Hepatic stellate cell (primary cell): ENCODE measurements around the gene ST14.
"Not testable (repeated sequence)": the region's sequence is repeated elsewhere in the genome, so short reads cannot be mapped to it uniquely, and the experiment has no call there.

Experiments used
- DNase-seq: peaks from one replicate; pipeline ENCODE4 v3.0.0; 2011; ENCODE audit warnings: low spot score

ST14 gene

DNA sequence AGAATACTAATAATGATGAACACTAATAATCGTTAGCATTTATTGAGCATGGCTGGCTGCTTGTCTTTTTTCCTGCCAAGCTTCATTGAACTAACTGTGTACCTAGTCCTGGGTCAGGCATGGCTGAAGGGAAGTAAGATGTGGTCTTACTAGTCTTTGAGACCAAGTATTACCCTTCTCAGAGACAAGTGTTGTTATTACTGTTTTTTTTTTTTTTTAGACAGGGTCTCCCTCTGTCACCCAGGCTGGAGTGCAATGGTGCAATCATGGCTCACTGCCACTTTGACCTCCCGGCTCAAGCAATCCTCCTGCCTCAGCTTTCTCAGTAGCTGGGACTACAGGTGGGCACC, 4.6 kb downstream of the ST14 start:
- no peak for DNase-seq

DNA sequence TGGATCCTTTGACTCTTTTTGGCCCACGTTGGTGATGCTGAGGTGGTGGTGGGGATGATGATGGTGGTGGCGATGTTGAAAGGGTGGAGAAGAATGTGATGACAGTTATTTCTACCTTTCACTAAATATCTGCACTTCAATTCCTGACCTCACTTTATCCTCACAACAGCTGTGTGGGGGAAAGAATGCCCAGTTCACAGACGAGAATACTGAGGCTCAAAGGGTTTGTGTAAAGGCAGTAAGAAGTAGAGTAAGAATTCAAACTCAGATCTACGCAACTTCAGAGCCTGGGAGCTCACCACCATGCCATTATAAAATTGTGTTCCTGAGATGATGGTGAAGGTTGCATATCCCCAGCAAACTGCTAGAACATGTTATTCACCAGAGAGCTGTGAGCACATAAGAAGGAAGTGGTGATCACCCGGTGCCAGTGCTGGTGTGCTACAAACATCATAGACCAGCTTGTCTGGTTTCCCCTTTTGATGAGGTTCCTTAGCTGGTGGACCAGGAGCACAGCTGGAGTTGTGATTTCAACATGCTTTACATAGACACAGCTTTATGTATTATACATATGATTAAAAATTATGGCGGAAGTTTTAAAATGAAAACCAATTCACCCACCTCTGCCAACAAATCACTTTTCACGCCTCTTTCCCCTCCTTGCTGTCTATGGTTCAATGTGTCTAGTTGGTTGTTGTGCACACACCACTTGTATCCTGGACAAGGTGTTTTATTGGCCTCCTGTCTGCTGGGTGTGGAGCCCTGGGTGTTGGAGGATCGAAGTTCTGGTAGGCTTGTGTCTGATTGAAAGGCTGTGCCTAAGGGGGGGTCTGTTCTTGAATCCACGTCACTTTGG, 6.2 kb downstream of the ST14 start:
- DNase-seq = no peak

DNA sequence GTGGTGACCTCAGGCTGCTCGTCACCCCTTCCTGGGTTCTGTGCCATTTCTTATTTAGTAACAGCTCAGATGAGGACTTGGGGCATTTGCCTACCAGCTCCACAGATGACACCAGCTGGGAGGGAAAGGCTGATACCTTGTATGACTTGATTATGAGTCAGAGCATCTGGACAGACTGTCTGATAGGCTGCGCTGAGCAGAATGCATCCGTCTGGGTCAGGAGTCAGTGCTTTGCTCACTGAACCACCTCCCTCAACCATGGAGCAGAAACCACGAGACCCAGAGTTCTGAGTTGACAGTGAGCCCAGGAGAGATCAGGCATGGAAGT, 6.8 kb downstream of the ST14 start:
- peak; percentile 97 for DNase-seq

DNA sequence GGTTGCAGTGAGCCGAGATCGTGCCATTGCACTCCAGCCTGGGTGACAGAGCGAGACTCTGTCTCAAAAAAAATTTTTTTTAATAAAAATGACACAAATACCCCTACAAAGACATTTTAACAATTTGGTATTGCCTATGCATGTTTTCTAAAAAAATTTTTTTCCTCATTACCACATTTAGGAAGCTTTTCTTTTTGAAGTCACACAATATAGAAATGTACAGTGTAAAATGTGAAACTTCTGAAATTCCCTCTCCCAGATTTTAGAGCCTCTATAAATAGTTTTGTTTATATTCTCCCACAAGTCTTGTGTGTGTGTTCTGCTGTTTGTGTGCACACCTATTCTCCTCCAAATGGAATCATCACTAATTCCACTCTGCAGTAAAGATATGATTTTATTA, 7.6 kb downstream of the ST14 start:
- no peak for DNase-seq

DNA sequence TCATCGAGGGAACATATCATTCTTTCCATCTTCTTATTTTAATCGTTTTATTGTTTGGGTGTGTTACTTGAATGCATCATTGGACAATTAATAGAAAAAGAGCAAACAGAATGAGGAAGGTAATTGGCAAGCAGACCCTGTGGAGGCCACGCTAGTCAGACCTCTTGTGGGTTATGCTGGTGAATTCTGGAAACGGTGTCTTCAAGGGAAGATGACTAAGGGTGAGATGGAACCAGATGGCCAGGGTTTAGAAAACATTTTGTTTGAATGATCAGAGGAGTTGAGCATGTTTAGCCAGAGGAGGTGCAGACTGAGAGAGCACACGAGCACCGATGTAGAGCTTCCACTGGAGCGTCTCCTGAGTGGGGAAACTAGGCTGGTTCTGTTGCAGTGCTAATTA, 8.5 kb downstream of the ST14 start:
- no peak for DNase-seq

DNA sequence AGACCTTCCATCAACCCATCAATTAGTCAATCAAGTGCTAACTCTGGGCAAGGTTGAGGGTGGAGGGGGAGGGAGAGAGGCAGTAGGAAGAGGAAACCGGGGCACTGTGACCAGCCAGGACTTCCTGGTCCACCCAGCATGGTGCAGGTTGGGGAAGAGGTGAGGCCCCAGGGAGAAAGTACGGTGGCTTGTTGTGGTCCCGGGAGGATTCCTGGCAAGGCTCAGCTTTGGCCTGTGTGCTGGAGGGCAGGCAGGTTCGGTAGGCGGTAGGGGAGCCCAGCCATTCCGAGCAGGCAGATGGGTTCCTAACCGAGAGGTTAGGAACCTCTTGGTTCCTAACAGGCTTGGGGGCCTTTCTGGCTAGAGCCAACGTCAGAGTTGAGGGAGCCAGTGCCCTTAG, 10.8 kb downstream of the ST14 start:
- DNase-seq = no peak

DNA sequence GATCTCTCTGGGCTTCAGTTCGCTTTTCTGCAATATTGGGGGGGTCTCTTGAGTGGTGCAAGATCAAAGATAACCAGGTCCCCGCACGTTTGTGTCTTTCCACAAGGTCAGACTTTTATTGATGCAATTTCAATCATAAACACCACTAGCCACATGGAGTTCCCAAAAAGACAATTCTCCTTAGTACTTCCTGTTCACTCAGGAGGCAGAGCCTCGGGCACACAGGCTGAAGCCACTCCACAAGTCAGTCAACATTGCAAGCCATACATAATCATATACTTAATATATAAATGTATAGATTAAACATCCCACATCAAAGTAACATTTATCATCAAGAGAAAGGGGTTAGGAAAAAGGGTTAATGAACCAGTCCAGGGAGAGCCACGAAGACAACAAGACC, 12.0 kb downstream of the ST14 start:
- DNase-seq = no peak

DNA sequence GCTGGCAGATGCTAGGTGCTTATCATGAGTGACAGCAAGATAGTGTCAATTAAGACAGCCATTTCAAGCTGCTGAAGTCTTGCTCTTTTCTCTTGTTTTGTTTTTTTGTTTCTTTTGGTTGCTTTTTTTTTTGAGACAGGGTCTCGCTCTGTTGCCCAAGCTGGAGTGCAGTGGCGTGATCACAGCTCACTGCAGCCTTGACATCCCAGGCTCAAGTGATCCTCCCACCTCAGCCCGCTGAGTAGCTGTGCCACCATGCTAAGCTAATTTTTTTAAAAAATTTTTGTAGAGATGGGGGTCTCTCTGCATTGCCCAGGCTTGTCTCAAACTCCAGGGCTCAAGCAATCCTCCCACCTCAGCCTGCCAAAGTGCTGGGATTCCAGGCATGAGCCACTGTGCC, 12.4 kb downstream of the ST14 start:
- DNase-seq = not testable (repeated sequence)

DNA sequence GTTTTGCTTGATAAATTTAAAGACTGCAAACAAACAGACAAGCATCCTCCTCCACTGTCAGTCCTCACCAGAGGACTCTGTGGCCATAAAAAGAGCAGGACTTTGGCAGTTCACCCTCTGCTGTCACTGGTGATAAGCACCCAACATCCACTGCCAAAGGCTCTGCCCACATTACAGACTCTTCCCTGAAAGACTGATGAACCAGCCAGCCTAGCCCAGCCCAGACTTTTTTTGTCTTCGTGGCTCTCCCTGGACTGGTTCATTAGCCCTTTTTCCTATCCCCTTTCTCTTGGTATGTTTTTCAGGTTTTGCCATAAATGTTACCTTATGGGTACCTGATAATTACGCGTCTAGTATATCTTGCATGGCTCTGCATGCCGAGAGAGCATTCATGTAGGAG, 15.1 kb downstream of the ST14 start:
- DNase-seq = no peak

DNA sequence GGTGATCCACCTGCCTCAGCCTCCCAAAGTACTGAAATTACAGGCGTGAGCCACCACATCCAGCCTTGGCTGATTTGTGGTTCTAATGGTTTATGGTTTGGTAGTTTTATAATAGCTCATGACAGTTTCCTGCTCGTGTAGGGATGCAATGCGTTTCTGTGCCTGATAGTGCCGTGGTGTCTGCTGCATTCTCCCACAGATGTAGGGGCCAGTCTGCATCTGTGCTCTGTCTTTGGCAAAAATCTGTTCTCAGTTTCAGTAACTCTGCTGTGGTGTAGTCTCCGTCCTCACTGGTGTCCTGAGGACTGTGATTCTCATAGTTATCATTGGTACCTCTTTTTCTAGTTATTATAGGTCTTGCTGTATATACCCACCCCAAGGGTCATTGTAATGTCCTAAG, 16.3 kb downstream of the ST14 start:
- DNase-seq = no peak

DNA sequence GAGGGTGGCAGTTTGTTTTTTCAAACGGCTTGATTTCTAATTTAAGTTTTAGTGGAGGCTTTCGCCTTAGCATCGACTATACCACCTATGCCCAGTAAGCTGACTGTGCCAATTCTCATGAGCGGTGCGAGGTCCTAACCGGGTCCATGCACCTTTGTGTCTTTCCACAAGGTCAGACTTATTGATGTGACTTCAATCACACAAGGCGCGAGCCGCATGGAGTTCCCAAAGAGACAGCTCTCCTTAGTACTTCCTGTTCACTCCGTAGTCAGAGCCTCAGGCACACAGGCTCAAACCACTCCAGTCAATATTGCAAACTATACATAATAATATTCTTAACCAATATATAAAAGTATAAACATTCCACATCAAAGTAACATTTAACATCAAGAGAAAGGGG, 18.2 kb downstream of the ST14 start:
- no peak for DNase-seq

DNA sequence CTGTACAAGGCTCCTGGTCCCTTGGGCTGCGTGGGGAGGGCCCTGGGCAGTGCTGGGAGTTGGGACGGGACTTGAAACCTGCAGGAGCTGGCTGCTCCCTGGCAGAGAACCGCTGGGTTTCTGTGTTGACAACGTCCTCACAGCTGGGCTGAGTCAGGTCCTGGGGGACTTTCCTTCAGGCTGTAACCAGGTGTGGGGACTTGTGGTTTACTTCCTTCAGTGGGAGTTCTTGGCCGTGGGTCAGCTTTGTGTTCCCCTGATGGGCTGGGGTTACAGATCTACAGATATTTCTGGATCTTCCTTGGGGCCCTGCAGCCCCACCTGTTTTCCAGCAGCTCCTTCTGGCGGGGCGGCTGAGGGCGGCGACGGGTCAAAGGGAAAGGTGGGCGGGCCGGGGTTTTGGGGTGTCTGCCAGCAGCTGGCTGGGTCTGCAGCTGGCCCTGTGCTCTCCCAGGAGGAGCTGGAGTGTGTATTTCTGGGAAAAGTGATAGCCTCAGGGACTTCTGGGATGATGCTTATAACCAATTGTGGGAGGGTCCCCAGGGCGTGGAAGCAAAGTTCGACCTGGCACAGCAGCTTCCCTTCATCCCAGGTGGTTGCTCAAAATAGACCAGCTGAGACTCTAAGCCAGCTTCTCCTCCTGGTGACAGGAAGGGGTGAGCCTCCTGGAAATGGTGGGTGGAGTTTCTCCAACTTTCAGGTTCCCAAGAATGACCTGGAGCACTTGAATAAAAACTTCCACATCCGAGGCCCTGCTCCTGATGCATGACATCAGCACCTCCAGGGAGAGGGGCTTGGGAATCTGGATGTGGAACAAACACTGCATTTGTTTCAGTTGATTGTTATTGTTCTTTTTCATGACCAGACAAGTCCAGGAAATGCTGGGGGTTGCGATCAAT, 19.1 kb downstream of the ST14 start:
- DNase-seq = no peak

DNA sequence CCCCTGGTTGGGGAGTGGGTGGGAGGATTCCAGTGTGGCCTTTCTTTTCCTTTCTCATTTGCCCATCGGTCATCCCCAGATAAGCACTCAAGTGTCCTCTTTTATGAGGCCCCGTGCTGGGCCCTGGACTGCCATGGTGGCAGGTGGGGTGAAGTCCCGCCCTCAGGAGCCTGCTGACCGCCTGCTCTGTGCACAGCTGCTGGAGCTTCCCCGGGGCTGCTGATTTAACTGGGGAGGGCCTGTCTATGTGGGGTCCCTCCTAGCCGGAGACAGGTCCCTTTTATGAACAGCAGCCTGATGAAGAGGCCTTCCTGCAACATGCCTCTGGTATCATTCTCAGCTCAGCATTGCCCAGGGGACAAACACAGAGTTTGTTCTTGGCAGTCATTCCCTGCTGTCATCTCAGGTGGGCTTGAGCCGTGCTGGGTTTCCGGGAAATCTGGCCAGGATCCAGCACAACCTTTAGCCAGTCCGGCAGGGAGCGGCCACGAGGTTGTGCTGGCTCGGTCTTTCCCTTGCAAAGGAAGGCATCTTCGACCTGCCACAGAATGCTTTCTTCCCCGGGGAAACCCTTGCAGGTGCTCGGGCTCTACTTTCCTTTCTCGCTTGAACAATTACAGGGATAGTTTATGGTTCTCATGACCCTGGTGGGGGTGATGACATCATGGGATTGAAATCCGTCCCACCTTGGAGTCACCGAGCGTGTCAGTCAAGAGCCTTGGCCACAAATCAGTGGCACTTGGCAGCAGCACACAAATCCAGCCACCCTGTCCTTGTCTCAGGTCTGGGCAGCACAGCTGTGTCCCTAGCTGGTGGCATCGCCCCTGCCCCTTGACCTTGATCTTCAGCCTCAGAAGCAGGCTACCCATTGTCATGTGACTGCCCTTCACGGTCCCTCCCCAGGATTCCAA, 20.1 kb downstream of the ST14 start:
- no peak for DNase-seq

DNA sequence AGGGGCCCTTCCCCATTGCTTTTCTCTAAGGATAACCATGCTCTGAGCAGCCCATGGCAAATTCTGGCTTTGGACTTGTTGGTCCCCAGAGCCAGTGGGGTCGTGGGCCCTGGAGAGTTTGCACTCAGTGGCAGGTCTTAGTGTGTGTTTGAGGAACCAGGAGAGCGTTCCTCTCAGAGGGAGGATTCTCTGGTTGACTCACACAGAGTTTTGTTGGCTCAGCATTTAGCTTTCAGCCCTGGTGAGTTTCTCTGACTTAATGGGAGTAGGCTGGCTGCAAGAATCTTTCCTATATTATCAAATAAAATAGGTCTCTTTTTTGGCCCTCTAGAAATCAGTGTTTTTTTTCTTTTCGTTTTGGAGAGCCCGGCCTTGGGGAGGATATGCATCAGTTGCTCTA, 20.9 kb downstream of the ST14 start:
- no peak for DNase-seq

DNA sequence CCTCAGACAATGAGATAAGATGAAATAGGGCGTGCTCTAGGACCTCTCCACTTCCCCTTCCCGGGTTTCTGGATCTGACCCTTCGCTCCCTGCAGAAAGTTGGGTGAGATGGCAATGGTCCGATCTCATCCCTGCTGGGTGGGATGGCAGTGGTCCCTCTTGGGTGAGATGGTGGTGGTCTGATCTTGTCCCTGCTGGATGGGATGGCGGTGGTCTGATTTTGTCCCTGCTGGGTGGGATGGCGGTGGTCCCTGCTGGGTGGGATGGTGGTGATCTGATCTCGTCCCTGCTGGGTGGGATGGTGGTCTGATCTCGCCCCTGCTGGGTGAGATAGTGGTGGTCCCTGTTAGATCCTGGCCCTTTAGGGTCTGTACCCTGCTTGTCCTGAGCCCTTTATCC, 21.3 kb downstream of the ST14 start:
- no peak for DNase-seq

DNA sequence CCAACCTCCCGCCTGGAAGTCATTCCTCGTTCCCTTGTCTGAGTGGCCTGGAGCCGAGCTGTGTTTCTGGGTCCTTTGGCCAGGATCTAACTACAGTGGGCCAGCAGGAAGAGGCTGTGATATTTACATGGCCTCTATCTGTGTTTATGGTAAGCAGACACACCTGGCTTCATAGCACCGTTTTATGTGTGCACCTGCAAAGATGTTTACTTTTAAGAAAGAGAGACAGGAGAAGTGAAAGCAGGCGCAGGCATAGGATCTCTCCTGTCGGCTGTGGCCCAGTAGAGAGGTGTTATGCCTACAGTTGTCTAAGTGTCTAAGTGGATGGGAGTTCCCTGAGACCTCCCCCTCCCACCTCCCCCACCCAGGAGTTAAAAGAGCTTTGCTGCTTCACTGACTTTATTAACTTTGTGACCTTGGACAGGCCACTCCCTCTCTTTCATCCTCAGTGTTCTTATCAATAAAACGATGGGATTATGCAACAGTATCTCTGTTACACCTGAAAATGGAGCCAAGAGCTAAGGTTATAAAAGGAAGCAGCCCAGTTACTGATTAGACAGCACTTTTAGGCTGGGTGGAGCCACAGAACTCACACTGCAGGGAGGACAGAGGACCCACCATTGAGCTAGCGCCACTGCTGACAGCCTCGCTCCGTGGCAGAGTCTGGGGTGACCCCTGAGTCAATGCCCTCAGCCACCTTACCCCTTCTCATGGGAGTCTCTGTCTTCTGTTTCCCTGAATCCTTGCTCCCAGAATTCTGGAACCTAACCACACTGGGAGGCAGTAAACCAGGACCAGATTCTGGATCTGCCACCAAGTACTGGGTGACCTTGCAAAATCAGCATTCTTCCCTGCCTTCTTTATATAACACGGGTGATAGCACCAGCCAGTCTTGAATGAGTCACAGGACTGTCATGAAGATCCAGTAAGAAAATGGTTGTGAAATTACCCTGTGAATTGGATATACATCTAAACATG, 22.0 kb downstream of the ST14 start:
- DNase-seq = peak; percentile 84

DNA sequence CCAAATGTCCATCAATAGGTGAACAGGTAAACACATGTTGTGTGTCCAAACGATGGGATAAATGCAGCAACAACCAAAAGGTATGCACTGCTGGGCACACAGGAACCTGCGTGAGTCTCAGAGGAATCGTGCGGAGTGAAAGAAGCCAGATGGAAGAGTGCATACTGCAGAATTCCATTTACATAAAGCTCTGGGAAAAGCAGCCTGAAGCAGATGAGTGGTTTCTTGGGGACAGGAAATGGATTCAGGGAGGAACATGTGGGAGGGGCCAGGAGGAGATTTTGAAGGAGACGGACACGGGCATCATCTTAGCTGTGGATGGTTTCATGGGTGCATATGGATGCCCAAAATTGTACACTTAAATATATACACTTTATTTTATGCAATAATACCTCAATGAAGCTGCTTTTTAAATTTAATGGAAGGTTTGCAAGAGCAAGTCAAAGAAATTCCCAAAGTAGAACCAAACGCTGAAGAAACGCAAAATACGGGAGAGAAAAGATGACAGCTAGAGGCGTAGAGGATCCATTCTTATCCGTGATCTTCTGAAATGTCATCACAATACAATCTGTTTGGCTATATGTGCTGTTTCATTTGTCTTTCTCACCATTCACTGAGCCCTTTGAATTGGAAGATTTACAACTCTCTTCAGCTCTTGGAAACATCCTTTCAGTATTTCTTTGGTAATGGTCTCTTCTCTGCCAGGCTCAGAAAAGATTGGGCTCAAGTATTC, 24.5 kb downstream of the ST14 start:
- DNase-seq = no peak

DNA sequence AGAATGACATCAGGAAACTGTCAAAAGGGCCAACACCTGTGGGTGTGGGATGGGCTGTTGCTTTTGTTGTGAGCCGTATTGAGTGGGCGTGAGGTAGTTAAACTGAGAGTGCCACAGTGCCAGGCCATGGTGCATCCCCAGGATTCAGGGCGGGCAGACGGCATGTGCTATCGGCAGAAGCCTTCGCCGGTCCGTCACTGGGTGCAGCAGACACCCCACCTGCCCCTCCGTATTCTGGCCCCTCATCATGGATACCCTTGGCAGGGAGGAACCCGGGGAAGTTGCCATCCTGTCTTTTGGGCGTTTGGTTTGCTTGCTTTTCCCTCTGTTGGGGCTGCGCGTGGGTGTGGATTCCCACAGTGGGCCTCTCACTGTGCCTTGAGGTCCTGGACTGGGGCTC, 27.5 kb downstream of the ST14 start:
- DNase-seq = no peak

DNA sequence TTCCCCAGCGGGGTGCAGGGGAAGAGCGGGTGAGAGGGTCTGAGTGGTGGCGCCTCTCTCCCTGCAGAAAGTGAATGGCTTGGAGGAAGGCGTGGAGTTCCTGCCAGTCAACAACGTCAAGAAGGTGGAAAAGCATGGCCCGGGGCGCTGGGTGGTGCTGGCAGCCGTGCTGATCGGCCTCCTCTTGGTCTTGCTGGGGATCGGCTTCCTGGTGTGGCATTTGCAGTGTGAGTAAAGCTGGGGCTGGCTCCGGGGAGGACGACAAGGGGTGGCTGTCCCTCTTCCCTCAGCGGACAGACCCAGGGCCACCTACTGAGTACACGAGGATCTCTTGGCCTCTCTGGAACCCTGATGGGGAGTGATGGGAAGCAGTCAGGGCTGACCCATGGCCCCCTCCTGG, 28.5 kb downstream of the ST14 start:
- no peak for DNase-seq

DNA sequence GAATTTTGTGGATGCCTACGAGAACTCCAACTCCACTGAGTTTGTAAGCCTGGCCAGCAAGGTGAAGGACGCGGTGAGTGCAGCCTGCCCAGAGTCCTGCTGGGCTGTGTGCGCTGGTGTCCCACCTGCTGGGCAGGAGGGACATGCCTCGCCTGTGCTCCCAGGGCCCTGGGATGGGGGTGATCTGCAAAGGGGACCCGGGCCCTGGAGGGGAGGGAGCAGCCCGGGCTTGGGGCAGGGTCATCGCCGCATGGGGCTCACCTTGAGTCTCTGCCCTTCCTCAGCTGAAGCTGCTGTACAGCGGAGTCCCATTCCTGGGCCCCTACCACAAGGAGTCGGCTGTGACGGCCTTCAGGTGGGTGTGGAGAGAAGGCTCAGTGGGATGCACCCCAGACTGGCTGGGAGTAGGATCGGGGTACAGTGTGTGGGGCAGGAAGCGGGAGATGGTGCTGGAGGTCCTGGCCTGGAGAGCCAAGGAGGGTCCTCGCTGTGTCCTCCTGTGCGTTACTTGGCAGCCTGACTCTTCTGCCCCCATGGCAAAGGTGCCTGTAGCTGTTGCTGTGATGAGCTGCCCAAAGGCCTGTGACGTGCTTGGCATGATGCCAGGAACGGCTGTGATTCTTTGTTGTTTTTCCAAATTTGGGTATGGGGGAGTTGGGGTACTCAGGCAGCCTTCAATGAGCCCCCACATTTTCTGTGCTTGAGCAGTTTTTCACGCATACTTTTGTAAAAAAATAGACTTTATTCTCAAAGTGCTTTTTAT, 29.2 kb downstream of the ST14 start:
- no peak for DNase-seq
